ENCODE measurements around the gene RYK.

GRCh38 chr3:134134698-134135415, 115.8 kb downstream of the RYK start:
- no peak for TF ChIP-seq POLR2AphosphoS5 (IDR thresholded peaks at IDR 0.05; ENCODE audit: borderline replicate concordance, low read depth, low read length)
- TF ChIP-seq EZH2 (IDR thresholded peaks at IDR 0.05), result no peak

All from SK-N-MC (cell line).